ENCODE data around the gene DNAJC21. TPM values are rescaled to one million over a fixed set of nuclear protein-coding genes. Genes with fewer than 3 reads are reported as not detected.

Gene DNAJC21
- total and polyA plus RNA-seq, 2 experiments from 2014 or later = 35.7 to 37.4 TPM

- no peak overlapping the region for H3K4me3 Mint-ChIP-seq
- ATAC-seq = no peak
- H3K79me2 ChIP-seq (replicated peaks; ENCODE audit: insufficient read depth) = peaks cover 26% of the 10 kb centered on the region
- H3K27ac Mint-ChIP-seq = peak overlapping the region; percentile 56; the same call in 1 of the 2 replicates
- no peak overlapping the region for H3K4me2 ChIP-seq
- H3K9me3 Mint-ChIP-seq = no peaks in the 10 kb centered on the region
- 0 out of 2 replicates have a peak, but pooled peaks cover 8% of the 10 kb centered on the region for H4K20me1 ChIP-seq (replicated peaks; ENCODE audit: insufficient read depth)
- H3F3A ChIP-seq (replicated peaks; ENCODE audit: low read depth) = peaks cover 14% of the 10 kb centered on the region; the same call in 1 of the 2 replicates
- peaks cover 6% of the 10 kb centered on the region for H3K27me3 Mint-ChIP-seq (ENCODE audit: insufficient read depth, low read depth, poor library complexity)
- H3K36me3 Mint-ChIP-seq (ENCODE audit: low read depth) = peaks cover 42% of the 10 kb centered on the region
- peaks cover 22% of the 10 kb centered on the region for H3K4me1 Mint-ChIP-seq
- H2AFZ ChIP-seq = no peak overlapping the region
- peaks cover 34% of the 10 kb centered on the region for H3K36me3 ChIP-seq (ENCODE audit: insufficient read depth)
- DNase-seq (ENCODE audit: low spot score) = no peak
- TF ChIP-seq ZNF114 (CRISPR knock-in tag; IDR thresholded peaks at IDR 0.05) (no peak), CTCF (conservative IDR thresholded peaks at IDR 0.05; ENCODE audit: low read depth in 2 of 2) (no peak), ETS1 (IDR thresholded peaks at IDR 0.05) (no peak), POLR2AphosphoS5 (IDR thresholded peaks at IDR 0.05; ENCODE audit: low read depth) (no peak), EZH2 (IDR thresholded peaks at IDR 0.05; ENCODE audit: low read depth, unreplicated experiment) (no peak), STAT1 (IDR thresholded peaks at IDR 0.05; ENCODE audit: unreplicated experiment) (no peak), CREB1 (CRISPR knock-in tag; IDR thresholded peaks at IDR 0.05; ENCODE audit: low read depth) (no peak), ZNF462 (CRISPR knock-in tag; IDR thresholded peaks at IDR 0.05) (no peak), JUNB (IDR thresholded peaks at IDR 0.05; ENCODE audit: unreplicated experiment) (no peak), EZH2phosphoT487 (IDR thresholded peaks at IDR 0.05; ENCODE audit: unreplicated experiment) (no peak), ZNF331 (CRISPR knock-in tag; IDR thresholded peaks at IDR 0.05; ENCODE audit: low read depth) (no peak), REST (IDR thresholded peaks at IDR 0.05; ENCODE audit: unreplicated experiment) (no peak), NANOG (IDR thresholded peaks at IDR 0.05; ENCODE audit: borderline replicate concordance) (no peak)
- no peaks in the 10 kb centered on the region for H3K27me3 ChIP-seq (ENCODE audit: insufficient read depth)
- H3K27ac ChIP-seq (ENCODE audit: low read depth) = peak overlapping the region; percentile 71
- peaks cover 11% of the 10 kb centered on the region; the same call in 1 of the 2 replicates for H3K4me1 ChIP-seq (ENCODE audit: insufficient read depth)
- no peak overlapping the region for H3K4me3 ChIP-seq
- H3K9me2 ChIP-seq (ENCODE audit: insufficient read depth) = no peaks in the 10 kb centered on the region
Measured at GRCh38 chr5:34927785-34928184, 1.6 kb upstream of the DNAJC21 start.

All from GM23338 (cell line).